GM18909 (cell line): Measurements from ENCODE around the gene AGAP4.
"Not testable (repeated sequence)": the region's sequence is repeated elsewhere in the genome, so short reads cannot be mapped to it uniquely, and the experiment has no call there.

Experiments used
- ATAC-seq: cut with Tn5 transposase; IDR thresholded peaks from one replicate; pipeline ENCODE4 v1.9.1; 2021; ENCODE audit warnings: mild to moderate bottlenecking; ENCODE audit not compliant: unreplicated experiment, poor library complexity

Gene AGAP4

GRCh38 chr10:45794761-45795160, 52.5 kb downstream of the AGAP4 start:
- not testable (repeated sequence) for ATAC-seq

DNA sequence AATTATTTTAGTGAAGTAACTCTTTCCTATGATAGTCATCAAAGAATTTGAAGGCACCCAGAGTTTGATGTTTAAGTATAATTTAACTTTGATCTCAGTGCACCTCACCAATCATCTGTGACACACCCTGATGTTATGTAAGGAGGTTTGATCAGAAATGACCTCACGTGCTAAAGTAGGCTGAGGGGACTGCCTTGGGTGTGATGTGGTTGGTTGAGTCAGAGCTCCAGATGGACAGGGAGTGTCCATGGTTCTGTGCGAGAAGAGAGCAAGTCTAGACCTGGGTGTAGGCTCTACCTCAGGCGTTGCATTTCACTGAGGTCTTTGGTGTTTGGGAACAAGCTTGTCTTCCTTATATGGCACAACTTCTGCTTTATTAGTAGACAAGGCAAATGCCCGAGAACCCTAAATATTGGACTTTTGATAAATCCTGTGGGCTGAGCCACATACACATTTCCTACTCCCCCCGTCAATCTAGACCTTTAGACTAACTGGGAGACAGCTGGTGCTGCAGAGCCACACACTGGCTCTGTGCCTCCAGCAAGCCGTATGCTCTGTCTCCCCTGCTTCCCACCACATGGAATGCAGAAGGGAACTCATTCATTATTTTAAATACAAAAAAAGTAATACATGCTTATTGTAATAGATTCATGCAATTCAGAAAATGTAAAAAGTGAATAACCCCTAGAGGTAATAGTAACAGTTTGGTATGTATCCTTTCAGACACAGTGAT, 56.4 kb downstream of the AGAP4 start:
- ATAC-seq, result not testable (repeated sequence)

DNA sequence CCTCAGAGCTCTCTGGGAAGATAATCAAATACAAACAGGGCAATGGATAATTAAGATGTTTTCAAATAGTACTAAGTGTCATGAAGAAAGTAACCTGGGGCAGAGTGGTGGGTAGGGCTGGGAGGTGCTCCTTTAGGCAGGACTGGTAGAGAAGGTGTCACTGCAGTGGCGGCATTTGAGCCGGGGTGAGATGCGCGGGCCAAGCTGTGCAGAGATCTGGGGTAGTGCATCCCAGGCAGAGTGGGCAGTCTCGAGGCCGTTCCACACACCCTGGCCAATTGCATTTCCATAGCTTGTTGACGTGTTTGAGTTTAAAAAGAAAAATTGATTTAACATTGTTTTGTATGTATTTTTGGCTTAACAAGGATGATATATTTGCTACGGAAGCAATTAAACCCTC, 57.3 kb downstream of the AGAP4 start:
- ATAC-seq, result not testable (repeated sequence)

GRCh38 chr10:45787212-45787741, 60.0 kb downstream of the AGAP4 start:
- ATAC-seq, result not testable (repeated sequence)

- ATAC-seq, result not testable (repeated sequence)
Observed at GRCh38 chr10:45786217-45786616, 61.1 kb downstream of the AGAP4 start.
